DMS 273 (cell line): Measurements from ENCODE around the gene CSMD2.

Experiments used
- DNase-seq: peaks from one replicate; lab custom pipeline; 2025; ENCODE audit not compliant: unreplicated experiment; lab: John Stamatoyannopoulos, UW

CSMD2 gene

GRCh38 chr1:33723251-33723650 lies 441.8 kb downstream of the CSMD2 start:
- DNase-seq = peak; percentile 79

GRCh38 chr1:33721301-33721815 lies 443.7 kb downstream of the CSMD2 start:
- DNase-seq = no peak

GRCh38 chr1:33719771-33720670 lies 445.0 kb downstream of the CSMD2 start:
- DNase-seq = peak; percentile 70

- no peak for DNase-seq
These were observed 445.7 kb downstream of the CSMD2 start for GRCh38 chr1:33719326-33719725.

GRCh38 chr1:33718186-33718585 lies 446.8 kb downstream of the CSMD2 start:
- no peak for DNase-seq

GRCh38 chr1:33716976-33717688 lies 447.9 kb downstream of the CSMD2 start:
- no peak for DNase-seq

- no peak for DNase-seq
These were observed 449.7 kb downstream of the CSMD2 start for GRCh38 chr1:33715195-33715811.

GRCh38 chr1:33714421-33714820 lies 450.6 kb downstream of the CSMD2 start:
- no peak for DNase-seq

- no peak for DNase-seq
These were observed 451.8 kb downstream of the CSMD2 start for GRCh38 chr1:33713058-33713877.

GRCh38 chr1:33712186-33712585 lies 452.8 kb downstream of the CSMD2 start:
- peak; percentile 30 for DNase-seq

- DNase-seq = peak; percentile 92
These were observed 453.5 kb downstream of the CSMD2 start for GRCh38 chr1:33711511-33711910.

- peak; percentile 78 for DNase-seq
These were observed 454.1 kb downstream of the CSMD2 start for GRCh38 chr1:33710967-33711366.

GRCh38 chr1:33709783-33710718 lies 455.0 kb downstream of the CSMD2 start:
- peak; percentile 87 for DNase-seq

- no peak for DNase-seq
These were observed 455.8 kb downstream of the CSMD2 start for GRCh38 chr1:33709174-33709782.

GRCh38 chr1:33706634-33707255 lies 458.3 kb downstream of the CSMD2 start:
- DNase-seq = no peak

GRCh38 chr1:33703464-33703863 lies 461.6 kb downstream of the CSMD2 start:
- DNase-seq = no peak

- no peak for DNase-seq
These were observed 466.5 kb downstream of the CSMD2 start for GRCh38 chr1:33698361-33699035.

- no peak for DNase-seq
These were observed 467.2 kb downstream of the CSMD2 start for GRCh38 chr1:33697816-33698215.
